Ovary (tissue), 3 donors: ENCODE data around the gene SFXN5.

Experiments
- POLR2A ChIP-seq: fragments of 450-650 bp; IDR thresholded peaks from one replicate; pipeline ENCODE4 v1.6.1; 2017; ENCODE audit warnings: antibody characterized with exemption, mild to moderate bottlenecking, moderate library complexity
- TF ChIP-seq, protein P1 (sequence below), 3 donors: fragments of 450-650 bp in 2 of 3; fragments of 200-600 bp in 1 of 3; IDR thresholded peaks; one replicate each; pipeline versions ENCODE4 v1.5.1 to v1.8.0; 2016 to 2022; ENCODE audit warnings: antibody characterized with exemption in 3 of 3, mild to moderate bottlenecking in 1 of 3
- donor health status: DM: no; HTN: no; CAD: no.

DNA sequence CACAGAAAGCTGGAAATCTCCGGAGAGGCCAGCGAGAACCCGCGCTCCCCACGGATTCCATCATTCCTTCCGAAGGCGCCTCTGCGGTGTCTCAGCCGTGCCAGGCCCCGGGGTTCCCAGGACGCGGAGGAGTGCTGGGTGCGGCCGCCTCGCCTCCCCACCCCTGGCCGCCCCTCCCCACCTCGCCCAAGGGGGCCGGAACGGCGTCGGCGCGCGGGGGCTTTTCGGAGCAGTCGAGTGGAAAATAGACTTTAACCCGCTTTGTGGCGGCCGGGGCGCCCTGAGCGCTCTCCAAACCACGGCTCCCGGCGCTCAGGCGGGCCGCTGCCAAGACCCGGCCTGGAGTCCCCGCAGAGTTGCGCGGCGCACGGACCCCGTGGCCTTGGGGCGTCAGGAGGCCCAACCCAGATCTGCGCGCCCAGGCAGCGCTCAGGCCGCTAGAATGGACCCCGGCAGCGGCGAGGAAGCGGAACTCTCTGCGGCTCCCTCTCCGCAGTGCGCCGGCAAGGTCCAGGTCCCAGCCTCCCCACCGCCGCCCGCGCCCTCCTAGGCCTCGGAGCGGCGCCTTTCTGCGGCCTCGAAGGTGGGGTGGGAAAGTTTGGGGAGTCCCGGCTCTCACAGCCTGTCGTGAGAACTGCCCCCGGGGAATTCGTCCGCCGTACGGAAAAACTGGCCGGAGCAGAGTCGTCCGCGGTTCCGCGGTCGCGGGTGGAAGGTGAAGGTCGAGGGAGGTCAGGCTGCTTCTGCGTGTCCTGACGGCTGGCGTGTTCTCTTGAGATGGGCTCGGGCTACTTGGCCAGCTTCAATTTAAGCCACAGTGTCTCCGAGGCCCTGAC lies 155.4 kb downstream of the SFXN5 start:
- TF ChIP-seq, protein P1, sequence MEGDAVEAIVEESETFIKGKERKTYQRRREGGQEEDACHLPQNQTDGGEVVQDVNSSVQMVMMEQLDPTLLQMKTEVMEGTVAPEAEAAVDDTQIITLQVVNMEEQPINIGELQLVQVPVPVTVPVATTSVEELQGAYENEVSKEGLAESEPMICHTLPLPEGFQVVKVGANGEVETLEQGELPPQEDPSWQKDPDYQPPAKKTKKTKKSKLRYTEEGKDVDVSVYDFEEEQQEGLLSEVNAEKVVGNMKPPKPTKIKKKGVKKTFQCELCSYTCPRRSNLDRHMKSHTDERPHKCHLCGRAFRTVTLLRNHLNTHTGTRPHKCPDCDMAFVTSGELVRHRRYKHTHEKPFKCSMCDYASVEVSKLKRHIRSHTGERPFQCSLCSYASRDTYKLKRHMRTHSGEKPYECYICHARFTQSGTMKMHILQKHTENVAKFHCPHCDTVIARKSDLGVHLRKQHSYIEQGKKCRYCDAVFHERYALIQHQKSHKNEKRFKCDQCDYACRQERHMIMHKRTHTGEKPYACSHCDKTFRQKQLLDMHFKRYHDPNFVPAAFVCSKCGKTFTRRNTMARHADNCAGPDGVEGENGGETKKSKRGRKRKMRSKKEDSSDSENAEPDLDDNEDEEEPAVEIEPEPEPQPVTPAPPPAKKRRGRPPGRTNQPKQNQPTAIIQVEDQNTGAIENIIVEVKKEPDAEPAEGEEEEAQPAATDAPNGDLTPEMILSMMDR (IDR thresholded peaks at IDR 0.05) = no peak
- TF ChIP-seq POLR2A = no peak
